ENCODE data around the gene HOPX.

The HOPX gene

GRCh38 chr4:56657818-56658217, 23.3 kb downstream of the HOPX start:
- Histone ChIP-seq H3F3A (ENCODE audit: control insufficient read depth, insufficient read depth) (no peaks in the 10 kb centered on the region), H4K20me1 (ENCODE audit: control insufficient read depth, insufficient read depth, low read depth, low read length) (no peaks in the 10 kb centered on the region), H3K9me2 (replicated peaks; ENCODE audit: control insufficient read depth, low read length) (no peaks in the 10 kb centered on the region), H3K4me3 (ENCODE audit: low read length) (no peak overlapping the region), H3K4me2 (ENCODE audit: low read length) (no peak overlapping the region), H3K79me2 (ENCODE audit: control insufficient read depth, low read length) (no peaks in the 10 kb centered on the region), H3K9me3 (ENCODE audit: control insufficient read depth, insufficient read depth, low read length) (no peaks in the 10 kb centered on the region), H3K4me1 (ENCODE audit: control insufficient read depth, low read length) (peaks cover 6% of the 10 kb centered on the region), H3K36me3 (ENCODE audit: control insufficient read depth, low read length) (no peaks in the 10 kb centered on the region), H3K27me3 (ENCODE audit: control insufficient read depth, low read length) (peaks cover 60% of the 10 kb centered on the region), H3K27ac (ENCODE audit: low read depth, low read length) (no peak overlapping the region)
- TF ChIP-seq CTCF (IDR thresholded peaks at IDR 0.05; ENCODE audit: low read depth, low read length, poor library complexity, severe bottlenecking) (no peak), EZH2phosphoT487 (IDR thresholded peaks at IDR 0.05; ENCODE audit: borderline replicate concordance, low read length) (no peak)

- Histone ChIP-seq H3K9me2 (replicated peaks; ENCODE audit: control insufficient read depth, low read length) (no peaks in the 10 kb centered on the region), H3F3A (ENCODE audit: control insufficient read depth, insufficient read depth) (no peaks in the 10 kb centered on the region), H3K79me2 (ENCODE audit: control insufficient read depth, low read length) (no peaks in the 10 kb centered on the region), H3K4me3 (ENCODE audit: low read length) (no peak overlapping the region), H3K27me3 (ENCODE audit: control insufficient read depth, low read length) (peaks cover 63% of the 10 kb centered on the region), H3K4me2 (ENCODE audit: low read length) (no peak overlapping the region), H3K36me3 (ENCODE audit: control insufficient read depth, low read length) (no peaks in the 10 kb centered on the region), H3K27ac (ENCODE audit: low read depth, low read length) (no peak overlapping the region), H4K20me1 (ENCODE audit: control insufficient read depth, insufficient read depth, low read depth, low read length) (no peaks in the 10 kb centered on the region), H3K9me3 (ENCODE audit: control insufficient read depth, insufficient read depth, low read length) (no peaks in the 10 kb centered on the region), H3K4me1 (ENCODE audit: control insufficient read depth, low read length) (peaks cover 6% of the 10 kb centered on the region)
- TF ChIP-seq CTCF (IDR thresholded peaks at IDR 0.05; ENCODE audit: low read depth, low read length, poor library complexity, severe bottlenecking), result no peak
- TF ChIP-seq EZH2phosphoT487 (IDR thresholded peaks at IDR 0.05; ENCODE audit: borderline replicate concordance, low read length), result no peak
Measured at GRCh38 chr4:56657128-56657527, 24.0 kb downstream of the HOPX start.

DNA sequence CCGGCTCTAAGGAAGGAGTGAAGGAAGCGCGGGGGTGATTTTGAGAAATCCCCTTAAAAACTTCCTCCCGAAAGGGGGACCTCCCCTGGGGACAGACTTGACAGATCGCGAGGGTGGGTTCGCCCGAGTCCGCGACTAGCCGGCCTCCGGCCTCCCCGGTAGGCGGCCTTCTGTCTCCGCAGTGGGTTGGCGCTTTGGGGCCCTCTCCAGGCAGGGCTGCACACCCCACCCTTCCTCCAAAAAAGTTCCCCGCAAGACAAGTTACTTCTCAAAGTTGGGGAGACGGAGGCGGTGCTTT, 24.8 kb downstream of the HOPX start:
- Histone ChIP-seq H3K4me1 (ENCODE audit: control insufficient read depth, low read length) (peaks cover 6% of the 10 kb centered on the region), H3K4me2 (ENCODE audit: low read length) (peak overlapping the region; percentile 53), H3K79me2 (ENCODE audit: control insufficient read depth, low read length) (no peaks in the 10 kb centered on the region)

More for the DNA sequence above, 24.8 kb downstream of the HOPX start:
- TF ChIP-seq CTCF (IDR thresholded peaks at IDR 0.05; ENCODE audit: low read depth, low read length, poor library complexity, severe bottlenecking) (peak; percentile 16), EZH2phosphoT487 (IDR thresholded peaks at IDR 0.05; ENCODE audit: borderline replicate concordance, low read length) (no peak)
- Histone ChIP-seq H3K9me3 (ENCODE audit: control insufficient read depth, insufficient read depth, low read length) (no peaks in the 10 kb centered on the region), H4K20me1 (ENCODE audit: control insufficient read depth, insufficient read depth, low read depth, low read length) (no peaks in the 10 kb centered on the region), H3K9me2 (replicated peaks; ENCODE audit: control insufficient read depth, low read length) (no peaks in the 10 kb centered on the region), H3K36me3 (ENCODE audit: control insufficient read depth, low read length) (no peaks in the 10 kb centered on the region), H3F3A (ENCODE audit: control insufficient read depth, insufficient read depth) (no peaks in the 10 kb centered on the region), H3K27ac (ENCODE audit: low read depth, low read length) (no peak overlapping the region), H3K27me3 (ENCODE audit: control insufficient read depth, low read length) (peaks cover 63% of the 10 kb centered on the region), H3K4me3 (ENCODE audit: low read length) (peak overlapping the region; percentile 33)
